IPS DF 6.9 (cell line): ENCODE data around the gene COA8.

ENCODE experiments used
- DNase-seq: peaks from one replicate; pipeline ENCODE4 v3.0.0-alpha.2; 2013; ENCODE audit warnings: low read depth, low spot score
- H3K27ac ChIP-seq: one replicate; pipeline ENCODE4 v1.5.1; 2013; ENCODE audit warnings: low read length, control low read depth
- H3K27me3 ChIP-seq: 2 replicates; pipeline ENCODE4 v1.6.1; 2013; ENCODE audit warnings: mild to moderate bottlenecking, low read length; ENCODE audit not compliant: control insufficient read depth, insufficient read depth
- H3K36me3 ChIP-seq: 2 replicates; pipeline ENCODE4 v1.6.1; 2013; ENCODE audit warnings: low read length; ENCODE audit not compliant: control insufficient read depth, insufficient read depth
- H3K4me1 ChIP-seq: 2 replicates; pipeline ENCODE4 v1.6.1; 2013; ENCODE audit warnings: low read length; ENCODE audit not compliant: control insufficient read depth, insufficient read depth
- H3K4me3 ChIP-seq: 2 replicates; pipeline ENCODE4 v1.5.1; 2013; ENCODE audit warnings: mild to moderate bottlenecking, low read length
- H3K9me3 ChIP-seq: 2 replicates; pipeline ENCODE4 v1.6.1; 2013; ENCODE audit warnings: low read length, inconsistent platforms; ENCODE audit not compliant: control insufficient read depth, insufficient read depth
- WGBS: extraction: QIAGEN DNeasy Blood & Tissue Kit; methylation state at CpG from one replicate; pipeline ENCODE4 v1.1.7; 2013; ENCODE audit warnings: mixed read lengths, missing lambda C conversion rate; ENCODE audit not compliant: insufficient read length, insufficient coverage; 5-methylcytosine and 5-hydroxymethylcytosine counted together

COA8 gene

GRCh38 chr14:103611215-103611614 is 48.5 kb downstream of the COA8 start:
- H3K27me3 ChIP-seq: no peaks in the 10 kb centered on the region
- no peaks in the 10 kb centered on the region; the same call in 1 of the 2 replicates for H3K4me1 ChIP-seq
- DNase-seq: no peak
- no peak overlapping the region for H3K27ac ChIP-seq
- H3K4me3 ChIP-seq: no peak overlapping the region
- H3K9me3 ChIP-seq: no peaks in the 10 kb centered on the region; the same call in 1 of the 2 replicates
- no peaks in the 10 kb centered on the region for H3K36me3 ChIP-seq
- whole genome bisulfite sequencing: no CpG with 5 or more reads among the region's 2 CpGs

- no peaks in the 10 kb centered on the region for H3K36me3 ChIP-seq
- no peaks in the 10 kb centered on the region; the same call in 1 of the 2 replicates for H3K9me3 ChIP-seq
- H3K4me3 ChIP-seq: no peak overlapping the region
- H3K27ac ChIP-seq: no peak overlapping the region
- H3K4me1 ChIP-seq: no peaks in the 10 kb centered on the region
- no peaks in the 10 kb centered on the region for H3K27me3 ChIP-seq
- WGBS: no CpG with 5 or more reads among the region's 4 CpGs
- no peak for DNase-seq
Observed at GRCh38 chr14:103613517-103613916, 50.8 kb downstream of the COA8 start.

- no peaks in the 10 kb centered on the region for H3K4me1 ChIP-seq
Observed at GRCh38 chr14:103616635-103617300, 54.0 kb downstream of the COA8 start.

GRCh38 chr14:103619057-103619456 is 56.3 kb downstream of the COA8 start:
- H3K27me3 ChIP-seq: no peaks in the 10 kb centered on the region
- H3K36me3 ChIP-seq: no peaks in the 10 kb centered on the region
- no CpG with 5 or more reads among the region's 5 CpGs for WGBS
- no peak for DNase-seq
- H3K9me3 ChIP-seq: no peaks in the 10 kb centered on the region
- no peak overlapping the region for H3K4me3 ChIP-seq
- no peaks in the 10 kb centered on the region; the same call in 1 of the 2 replicates for H3K4me1 ChIP-seq
- no peak overlapping the region for H3K27ac ChIP-seq

More at GRCh38 chr14:103616635-103617300, 54.0 kb downstream of the COA8 start:
- WGBS: no CpG with 5 or more reads among the region's 17 CpGs
- H3K4me3 ChIP-seq: no peak overlapping the region
- no peaks in the 10 kb centered on the region for H3K36me3 ChIP-seq
- no peak overlapping the region for H3K27ac ChIP-seq
- DNase-seq: no peak
- no peaks in the 10 kb centered on the region for H3K9me3 ChIP-seq
- H3K27me3 ChIP-seq: no peaks in the 10 kb centered on the region

- Histone ChIP-seq H3K9me3 (no peaks in the 10 kb centered on the region), H3K27me3 (no peaks in the 10 kb centered on the region), H3K4me1 (no peaks in the 10 kb centered on the region; the same call in 1 of the 2 replicates), H3K4me3 (no peak overlapping the region), H3K27ac (no peak overlapping the region), H3K36me3 (no peaks in the 10 kb centered on the region)
- DNase-seq: no peak
- no CpG with 5 or more reads among the region's 5 CpGs for WGBS
Observed at GRCh38 chr14:103621860-103622259, 59.1 kb downstream of the COA8 start.

DNA sequence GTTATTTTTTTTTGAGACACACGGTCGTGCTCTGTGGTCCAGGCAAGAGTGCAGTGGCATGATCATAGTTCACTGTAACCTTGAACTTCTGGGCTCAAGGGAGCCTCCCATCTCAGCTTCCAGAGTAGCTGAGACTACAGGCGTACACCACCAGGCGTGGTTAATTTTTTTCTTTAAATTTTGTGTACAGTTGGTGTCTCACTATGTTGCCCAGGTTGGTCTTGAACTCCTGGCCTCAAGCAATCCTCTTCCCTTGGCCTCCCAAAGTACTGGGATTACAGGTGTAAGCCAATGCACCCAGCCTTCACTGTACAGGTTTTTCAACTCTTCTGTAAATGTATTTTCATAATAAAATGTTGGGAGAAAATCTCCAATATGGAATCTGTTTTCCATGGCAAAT is 60.5 kb downstream of the COA8 start:
- Histone ChIP-seq H3K9me3 (no peaks in the 10 kb centered on the region), H3K4me1 (no peaks in the 10 kb centered on the region; the same call in 1 of the 2 replicates), H3K27me3 (no peaks in the 10 kb centered on the region), H3K27ac (no peak overlapping the region), H3K36me3 (no peaks in the 10 kb centered on the region), H3K4me3 (no peak overlapping the region)
- WGBS: no CpG with 5 or more reads among the region's 4 CpGs
- no peak for DNase-seq

DNA sequence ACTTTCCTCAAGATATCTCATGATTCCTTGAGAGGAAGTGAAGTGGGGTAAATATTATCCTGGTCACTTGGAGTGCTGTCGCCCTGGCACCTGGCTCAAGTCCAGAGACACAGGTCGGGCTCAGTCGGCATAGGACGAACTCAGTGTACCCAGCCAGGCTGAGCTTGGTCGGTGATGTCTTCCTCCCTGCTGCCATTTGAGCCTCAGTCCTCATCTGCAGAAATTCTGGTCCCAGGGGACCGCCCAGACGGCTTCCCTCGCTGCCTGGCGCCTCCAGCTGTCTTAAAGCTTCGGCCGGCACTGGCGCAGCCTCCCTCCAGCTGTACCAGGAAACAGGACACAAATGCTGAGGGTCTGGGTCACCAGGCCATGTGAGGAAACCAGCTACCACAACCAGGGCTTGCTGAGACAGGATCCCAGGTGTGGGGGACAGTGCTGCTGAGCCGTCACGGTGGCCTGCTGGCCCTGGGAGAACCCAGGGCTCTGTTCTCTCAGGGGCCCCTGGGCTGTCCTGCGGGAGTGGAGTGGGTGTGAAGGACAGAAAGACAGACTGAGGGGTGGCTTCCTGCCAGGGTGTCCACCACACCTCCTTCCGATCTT is 61.2 kb downstream of the COA8 start:
- Histone ChIP-seq H3K27me3 (no peaks in the 10 kb centered on the region), H3K27ac (no peak overlapping the region), H3K36me3 (no peaks in the 10 kb centered on the region), H3K4me1 (no peaks in the 10 kb centered on the region; the same call in 1 of the 2 replicates), H3K4me3 (no peak overlapping the region), H3K9me3 (no peaks in the 10 kb centered on the region)
- no peak for DNase-seq
- WGBS: no CpG with 5 or more reads among the region's 16 CpGs

- Histone ChIP-seq H3K27ac (no peak overlapping the region), H3K4me1 (no peaks in the 10 kb centered on the region; the same call in 1 of the 2 replicates), H3K9me3 (no peaks in the 10 kb centered on the region), H3K27me3 (no peaks in the 10 kb centered on the region), H3K36me3 (no peaks in the 10 kb centered on the region), H3K4me3 (no peak overlapping the region)
- WGBS: no CpG with 5 or more reads among the region's 10 CpGs
- DNase-seq: no peak
Observed at GRCh38 chr14:103624860-103625259, 62.1 kb downstream of the COA8 start.

GRCh38 chr14:103625356-103626095 is 62.8 kb downstream of the COA8 start:
- Histone ChIP-seq H3K9me3 (no peaks in the 10 kb centered on the region), H3K27ac (no peak overlapping the region), H3K27me3 (no peaks in the 10 kb centered on the region), H3K4me3 (no peak overlapping the region), H3K4me1 (no peaks in the 10 kb centered on the region; the same call in 1 of the 2 replicates), H3K36me3 (no peaks in the 10 kb centered on the region)
- DNase-seq: no peak
- WGBS: no CpG with 5 or more reads among the region's 11 CpGs

DNA sequence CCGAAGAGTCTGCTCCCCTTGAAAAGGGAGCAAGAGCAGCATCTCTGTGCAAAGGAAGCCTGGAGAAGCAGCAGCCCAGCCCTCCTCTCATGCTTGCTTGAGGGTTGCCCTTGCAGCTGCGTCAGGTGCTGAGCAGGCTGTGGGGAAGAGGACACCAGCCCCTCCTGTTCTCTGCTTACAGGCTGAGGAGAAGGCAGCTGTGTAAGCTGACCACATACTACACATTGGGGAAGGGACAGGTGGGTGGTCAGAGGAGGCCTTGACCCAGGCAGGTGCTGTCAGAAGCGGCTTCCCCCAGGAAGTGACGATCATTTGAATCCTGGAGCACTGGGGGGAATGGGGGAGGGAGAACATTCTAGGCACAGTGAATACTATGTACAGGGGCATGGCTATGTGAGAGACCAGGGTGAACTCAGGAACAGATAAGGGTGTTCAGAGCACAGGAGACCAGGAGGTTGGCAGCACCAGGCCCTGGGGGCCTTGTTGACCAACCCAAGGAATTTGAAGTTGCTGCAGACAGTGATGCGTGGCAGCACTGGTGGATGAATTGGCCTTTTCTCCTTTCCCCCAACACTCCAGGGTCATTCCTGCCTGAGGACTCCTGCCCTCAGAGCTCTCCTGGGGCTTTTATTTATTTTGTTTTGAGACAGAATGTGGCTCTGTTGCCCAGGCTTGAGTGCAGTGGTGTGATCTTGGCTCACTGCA is 63.5 kb downstream of the COA8 start:
- Histone ChIP-seq H3K36me3 (no peaks in the 10 kb centered on the region), H3K4me3 (no peak overlapping the region), H3K27ac (no peak overlapping the region), H3K4me1 (peaks cover 1% of the 10 kb centered on the region; the same call in 1 of the 2 replicates), H3K9me3 (no peaks in the 10 kb centered on the region), H3K27me3 (no peaks in the 10 kb centered on the region)
- WGBS: no CpG with 5 or more reads among the region's 5 CpGs
- no peak for DNase-seq
